ENCODE results near the gene CLEC9A. TPM values are rescaled to one million over a fixed set of nuclear protein-coding genes. Genes with fewer than 3 reads are reported as not detected.

The CLEC9A gene
- total RNA-seq, 1 donor from 2014 or later: 0.43 TPM

DNA sequence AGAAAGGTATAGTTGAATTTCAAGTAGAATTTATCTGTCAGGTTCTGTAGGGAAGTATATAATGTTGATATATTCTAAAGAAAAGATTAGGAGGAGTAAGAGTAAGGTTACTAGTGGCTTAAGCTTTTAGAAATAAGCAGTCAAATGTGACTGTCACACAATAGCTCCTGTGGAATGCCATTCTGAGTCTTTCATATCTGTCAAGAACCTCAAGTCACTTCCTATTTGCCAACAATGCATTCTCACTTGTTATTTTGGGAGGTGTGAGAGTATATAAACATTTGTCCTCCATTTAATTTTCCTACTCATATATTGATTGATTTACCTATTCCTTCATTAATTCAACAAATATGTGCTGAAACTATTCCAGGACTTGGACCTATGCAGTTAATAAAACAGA, 11.7 kb downstream of the CLEC9A start:
- Histone ChIP-seq H3K4me3 (no peak overlapping the region), H3K4me1 (no peaks in the 10 kb centered on the region), H3K27ac (no peak overlapping the region), H3K27me3 (no peaks in the 10 kb centered on the region), H3K9me3 (no peaks in the 10 kb centered on the region), H3K36me3 (no peaks in the 10 kb centered on the region)
- no peak for TF ChIP-seq CTCF (IDR thresholded peaks at IDR 0.05)
- intact Hi-C loops (cut with DNase I): no loop called here
- no peak for ATAC-seq
- DNase-seq: no peak

DNA sequence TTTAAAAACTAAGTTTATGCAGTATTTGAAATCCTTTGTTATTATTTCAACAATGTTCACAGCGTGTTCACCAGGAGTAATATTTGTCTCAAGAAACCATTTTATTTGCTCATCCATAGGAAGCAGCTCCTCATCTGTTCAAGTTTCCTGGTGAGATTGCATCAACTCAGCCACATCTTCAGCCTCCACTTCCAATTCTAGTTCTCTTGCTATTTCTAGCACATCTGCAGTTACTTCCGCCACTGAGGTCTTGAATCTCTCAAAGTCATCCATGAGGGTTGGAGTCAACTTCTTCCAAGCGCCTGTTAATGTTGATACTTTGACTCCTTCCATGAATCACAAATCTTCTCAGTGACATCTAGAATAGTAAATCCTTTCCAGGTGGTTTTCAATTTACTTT, 18.0 kb downstream of the CLEC9A start:
- no peaks in the 10 kb centered on the region for H3K4me1 ChIP-seq
- H3K27ac ChIP-seq: no peak overlapping the region
- DNase-seq: no peak
- intact Hi-C loops (cut with DNase I): no loop called here
- ATAC-seq: no peak
- no peak overlapping the region for H3K4me3 ChIP-seq
- H3K36me3 ChIP-seq: no peaks in the 10 kb centered on the region
- TF ChIP-seq CTCF (IDR thresholded peaks at IDR 0.05): no peak
- no peaks in the 10 kb centered on the region for H3K27me3 ChIP-seq
- no peaks in the 10 kb centered on the region for H3K9me3 ChIP-seq

- Histone ChIP-seq H3K36me3 (no peaks in the 10 kb centered on the region), H3K27me3 (no peaks in the 10 kb centered on the region), H3K4me1 (no peaks in the 10 kb centered on the region), H3K9me3 (no peaks in the 10 kb centered on the region), H3K4me3 (no peak overlapping the region), H3K27ac (no peak overlapping the region)
- no peak for ATAC-seq
- no peak for DNase-seq
- intact Hi-C loops (cut with DNase I): no loop called here
- TF ChIP-seq CTCF (IDR thresholded peaks at IDR 0.05): no peak
These were observed 21.9 kb downstream of the CLEC9A start for GRCh38 chr12:10052193-10052913.

GRCh38 chr12:10058387-10058786, 27.9 kb downstream of the CLEC9A start:
- Histone ChIP-seq H3K27ac (no peak overlapping the region), H3K4me3 (no peak overlapping the region), H3K4me1 (no peaks in the 10 kb centered on the region), H3K27me3 (no peaks in the 10 kb centered on the region), H3K36me3 (no peaks in the 10 kb centered on the region), H3K9me3 (no peaks in the 10 kb centered on the region)
- no peak for TF ChIP-seq CTCF (IDR thresholded peaks at IDR 0.05)
- DNase-seq (no peak), ATAC-seq (no peak)
- intact Hi-C loops (cut with DNase I): no loop called here

DNA sequence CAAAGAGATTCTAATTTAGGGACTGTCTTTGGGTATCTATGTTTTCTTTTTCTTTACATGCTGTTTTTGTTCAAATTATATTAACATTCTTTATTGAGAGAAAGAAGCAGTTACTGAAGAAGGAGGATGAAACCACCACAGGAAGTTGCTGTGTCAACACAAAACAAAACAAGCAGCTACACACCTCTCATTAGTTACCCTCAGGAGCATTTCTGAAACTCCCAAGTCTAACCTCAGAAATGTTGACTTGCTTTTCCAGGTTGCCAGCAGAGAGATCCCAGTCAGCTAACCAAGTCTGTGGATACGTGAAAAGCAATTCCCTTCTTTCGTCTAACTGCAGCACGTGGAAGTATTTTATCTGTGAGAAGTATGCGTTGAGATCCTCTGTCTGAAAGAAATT, 34.8 kb downstream of the CLEC9A start:
- DNase-seq: no peak
- H3K4me1 ChIP-seq: peaks cover 14% of the 10 kb centered on the region
- no peak overlapping the region for H3K27ac ChIP-seq
- H3K9me3 ChIP-seq: no peaks in the 10 kb centered on the region
- H3K4me3 ChIP-seq: no peak overlapping the region
- no peaks in the 10 kb centered on the region for H3K36me3 ChIP-seq
- intact Hi-C loops (cut with DNase I): no loop called here
- no peak for ATAC-seq
- TF ChIP-seq CTCF (IDR thresholded peaks at IDR 0.05): no peak
- H3K27me3 ChIP-seq: no peaks in the 10 kb centered on the region

GRCh38 chr12:10067264-10067663, 36.8 kb downstream of the CLEC9A start:
- no peaks in the 10 kb centered on the region for H3K9me3 ChIP-seq

More at GRCh38 chr12:10067264-10067663, 36.8 kb downstream of the CLEC9A start:
- TF ChIP-seq CTCF (IDR thresholded peaks at IDR 0.05): no peak
- Histone ChIP-seq H3K36me3 (no peaks in the 10 kb centered on the region), H3K4me1 (peaks cover 14% of the 10 kb centered on the region), H3K27ac (peak overlapping the region; percentile 83), H3K27me3 (no peaks in the 10 kb centered on the region), H3K4me3 (no peak overlapping the region)
- intact Hi-C loops (cut with DNase I): no loop called here
- ATAC-seq (no peak), DNase-seq (no peak)

All from upper lobe of right lung (tissue), 1 donor.